Activated T-cell treated with anti-CD3 and anti-CD28 coated beads, Interleukin-2, amount 50 U/mL, for 48 hours (primary cell): ENCODE data around the gene PARN.
"Not testable (repeated sequence)": the region's sequence is repeated elsewhere in the genome, so short reads cannot be mapped to it uniquely, and the experiment has no call there.

Source experiments
- DNase-seq, 2 experiments: peaks; one replicate each; pipeline ENCODE4 v3.0.0-alpha.2; 2020

The PARN gene, protein sequence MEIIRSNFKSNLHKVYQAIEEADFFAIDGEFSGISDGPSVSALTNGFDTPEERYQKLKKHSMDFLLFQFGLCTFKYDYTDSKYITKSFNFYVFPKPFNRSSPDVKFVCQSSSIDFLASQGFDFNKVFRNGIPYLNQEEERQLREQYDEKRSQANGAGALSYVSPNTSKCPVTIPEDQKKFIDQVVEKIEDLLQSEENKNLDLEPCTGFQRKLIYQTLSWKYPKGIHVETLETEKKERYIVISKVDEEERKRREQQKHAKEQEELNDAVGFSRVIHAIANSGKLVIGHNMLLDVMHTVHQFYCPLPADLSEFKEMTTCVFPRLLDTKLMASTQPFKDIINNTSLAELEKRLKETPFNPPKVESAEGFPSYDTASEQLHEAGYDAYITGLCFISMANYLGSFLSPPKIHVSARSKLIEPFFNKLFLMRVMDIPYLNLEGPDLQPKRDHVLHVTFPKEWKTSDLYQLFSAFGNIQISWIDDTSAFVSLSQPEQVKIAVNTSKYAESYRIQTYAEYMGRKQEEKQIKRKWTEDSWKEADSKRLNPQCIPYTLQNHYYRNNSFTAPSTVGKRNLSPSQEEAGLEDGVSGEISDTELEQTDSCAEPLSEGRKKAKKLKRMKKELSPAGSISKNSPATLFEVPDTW

DNA sequence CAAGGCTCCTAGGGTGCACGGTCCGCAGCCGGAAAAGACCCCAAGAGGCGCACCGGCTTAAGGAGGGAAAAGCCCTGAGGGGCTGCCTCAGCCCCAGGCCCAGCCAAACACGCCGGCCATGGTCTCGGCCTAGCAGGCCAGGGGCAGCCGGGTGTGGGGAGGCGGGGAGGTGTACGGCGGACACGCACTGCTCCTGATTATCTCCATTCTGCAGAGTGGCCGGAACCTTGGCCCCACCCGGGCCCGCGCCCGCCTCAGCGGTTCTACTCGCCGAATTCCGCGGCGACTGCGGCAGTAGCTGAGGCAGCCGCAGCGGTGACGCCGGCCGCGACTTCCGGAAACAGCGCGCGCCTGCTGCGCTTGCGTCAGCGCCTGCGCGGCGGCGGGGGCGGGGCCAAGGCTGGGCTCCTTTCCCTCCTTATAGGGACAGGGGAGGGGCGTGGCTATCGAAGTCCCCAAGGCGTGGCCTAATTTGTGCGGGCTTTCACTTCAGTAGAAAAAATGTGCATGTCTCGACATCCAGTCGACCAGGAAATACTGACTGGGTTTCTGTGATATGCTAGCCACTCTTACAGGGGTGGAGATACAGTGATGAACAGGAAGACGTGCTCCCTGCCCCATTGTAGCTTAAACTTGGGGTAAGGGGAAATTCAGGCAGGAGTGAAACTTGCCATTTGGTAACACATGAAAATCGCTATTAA lies at the start of gene PARN:
Gene PARN (minus strand): TSS at position 342 of the 701 bp plus-strand sequence. CDS start 135 bp downstream, at position 207.
- peak; percentile 96 to 98 for DNase-seq

DNA sequence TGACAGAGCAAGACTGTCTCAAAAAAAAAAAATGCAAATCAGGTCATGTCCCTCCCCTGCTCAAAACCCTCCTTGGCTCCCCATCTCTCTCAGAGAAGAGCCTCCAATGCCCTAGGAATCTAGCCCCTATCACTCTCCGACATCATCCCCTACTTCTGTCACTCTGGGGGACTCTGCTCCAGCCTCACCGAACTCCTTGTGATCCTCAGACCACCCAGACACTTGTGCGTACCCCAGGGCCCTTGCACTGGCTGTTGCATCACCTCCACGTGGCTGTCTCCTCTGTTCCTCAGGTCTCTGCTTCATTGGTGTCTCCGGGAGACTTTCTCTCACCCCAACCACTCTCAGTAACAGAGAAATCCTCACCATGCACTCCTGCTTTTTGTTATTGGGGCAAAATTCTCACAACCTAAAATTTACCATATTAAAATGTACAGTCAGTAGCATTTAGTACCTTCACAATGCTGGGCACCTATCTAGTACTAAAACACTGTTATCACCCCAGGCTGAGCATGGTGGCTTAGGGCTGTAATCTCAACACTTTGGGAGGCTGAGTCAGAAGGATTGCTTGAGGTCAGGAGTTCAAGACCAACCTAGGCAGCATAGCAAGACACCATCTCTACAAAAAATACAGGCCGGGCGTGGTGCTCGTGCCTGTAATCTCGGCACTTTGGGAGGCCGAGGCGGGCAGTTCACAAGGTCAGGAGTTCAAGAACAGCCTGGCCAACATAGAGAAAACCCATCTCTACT lies 48.9 kb upstream of the PARN start:
- no peak for DNase-seq

DNA sequence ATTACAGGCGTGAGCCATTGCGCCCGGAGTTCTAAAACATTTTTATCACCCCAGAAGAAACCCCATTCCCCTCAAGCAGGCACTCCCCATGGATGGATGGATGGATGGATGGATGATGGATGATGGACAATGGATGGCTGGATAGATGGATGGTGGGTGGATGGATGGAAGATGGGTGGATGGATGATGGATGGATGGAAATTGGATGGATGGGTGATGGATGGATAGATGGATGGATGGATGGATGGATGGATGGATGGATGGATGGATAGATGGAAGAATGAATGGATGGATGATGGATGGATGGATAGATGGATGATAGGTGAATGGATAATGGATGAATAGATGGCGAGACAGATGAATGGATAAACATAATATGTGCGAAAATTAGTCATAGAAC lies 47.6 kb upstream of the PARN start:
- no peak for DNase-seq

DNA sequence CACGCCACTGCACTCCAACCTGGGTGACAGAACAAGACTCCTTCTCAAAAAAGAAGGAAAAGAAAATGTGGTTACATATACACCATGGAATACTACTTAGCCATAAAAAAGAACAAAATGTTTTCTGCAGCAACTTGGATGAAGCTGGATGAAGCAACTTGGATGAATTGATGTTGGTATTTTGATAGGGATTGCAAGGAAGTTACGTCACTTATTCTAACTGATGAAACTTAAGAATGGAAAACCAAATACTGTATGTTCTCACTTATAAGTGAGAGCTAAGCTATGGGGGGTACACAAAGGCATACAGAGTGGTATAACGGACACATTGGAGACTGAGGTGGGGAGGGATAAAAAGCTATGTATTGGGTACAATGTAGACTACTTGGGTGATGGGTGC lies 46.6 kb upstream of the PARN start:
- DNase-seq, result no peak

DNA sequence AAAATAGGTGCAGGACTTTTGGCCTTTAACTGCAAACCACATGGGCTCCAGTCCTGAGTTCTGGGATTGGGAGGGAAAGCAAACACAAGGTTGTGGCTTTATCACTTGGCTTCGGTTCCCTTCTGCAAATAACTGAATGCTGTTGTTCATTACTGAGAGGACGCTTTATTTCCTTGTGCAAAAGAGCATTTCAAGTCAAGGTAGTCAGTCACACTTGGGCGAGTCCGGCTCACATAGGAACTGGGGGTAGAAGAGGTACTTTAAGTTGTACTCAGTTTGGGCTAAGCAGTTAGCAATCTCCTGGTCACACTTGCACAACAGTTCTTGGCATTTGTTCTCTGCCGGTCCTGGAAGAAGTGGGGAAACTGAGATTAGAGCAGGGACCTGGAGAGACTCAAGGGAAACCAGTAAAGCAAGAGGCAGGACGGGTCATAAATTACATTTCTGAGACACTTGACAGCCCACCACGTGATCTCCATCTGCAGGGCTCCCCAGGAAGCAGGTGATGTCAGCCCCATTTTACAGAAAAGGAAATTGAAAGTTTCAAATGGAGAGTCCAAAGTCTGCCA lies 42.4 kb upstream of the PARN start:
- no peak for DNase-seq

DNA sequence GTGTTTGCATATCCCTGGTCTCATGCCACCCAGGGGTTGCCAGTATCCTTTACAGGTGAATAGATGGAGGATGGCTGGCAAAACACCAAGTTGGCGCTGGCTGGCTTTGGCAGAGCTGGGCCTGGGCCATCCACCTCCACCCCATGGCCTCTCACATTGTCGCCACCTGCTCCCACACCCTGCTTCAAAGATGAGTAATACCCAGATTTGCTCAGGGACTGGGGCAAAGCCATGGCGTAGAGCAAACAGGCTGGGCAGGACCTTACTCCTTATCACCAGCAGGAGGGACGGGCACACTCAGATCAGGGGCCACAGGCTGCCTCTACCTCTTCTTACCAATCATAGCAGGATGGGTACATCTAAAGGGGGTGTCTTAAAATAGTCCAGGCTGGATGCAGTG lies 39.7 kb upstream of the PARN start:
- no peak for DNase-seq

DNA sequence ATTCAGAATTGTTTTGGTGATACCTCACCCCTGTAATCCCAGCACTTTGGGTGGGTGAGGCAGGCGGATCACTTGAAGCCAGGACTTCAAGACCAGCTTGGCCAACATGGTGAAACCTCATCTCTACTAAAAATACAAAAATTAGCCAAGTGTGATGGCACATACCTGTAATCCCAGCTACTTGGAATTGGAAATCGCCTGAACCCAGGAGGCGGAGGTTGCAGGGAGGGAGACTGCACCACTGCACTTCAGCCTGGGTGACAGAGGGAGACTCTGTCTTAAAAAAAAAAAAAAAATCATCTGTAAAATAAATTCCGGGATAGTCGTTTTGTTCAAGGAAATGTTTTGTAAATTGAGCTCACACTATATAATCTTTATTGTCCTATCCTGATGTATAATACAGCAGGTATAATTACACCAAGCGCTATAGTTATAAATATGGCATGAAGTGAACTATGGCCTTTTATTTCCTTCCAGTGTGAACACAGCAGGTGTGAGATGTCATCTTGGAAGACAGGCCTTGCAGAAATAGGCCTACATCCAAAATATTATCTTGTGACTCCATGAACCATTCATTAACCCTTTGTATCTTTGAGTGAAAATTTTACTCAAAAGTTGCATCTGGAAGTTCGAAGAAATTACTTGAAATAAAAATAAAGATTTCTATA lies 38.6 kb upstream of the PARN start:
- no peak for DNase-seq

DNA sequence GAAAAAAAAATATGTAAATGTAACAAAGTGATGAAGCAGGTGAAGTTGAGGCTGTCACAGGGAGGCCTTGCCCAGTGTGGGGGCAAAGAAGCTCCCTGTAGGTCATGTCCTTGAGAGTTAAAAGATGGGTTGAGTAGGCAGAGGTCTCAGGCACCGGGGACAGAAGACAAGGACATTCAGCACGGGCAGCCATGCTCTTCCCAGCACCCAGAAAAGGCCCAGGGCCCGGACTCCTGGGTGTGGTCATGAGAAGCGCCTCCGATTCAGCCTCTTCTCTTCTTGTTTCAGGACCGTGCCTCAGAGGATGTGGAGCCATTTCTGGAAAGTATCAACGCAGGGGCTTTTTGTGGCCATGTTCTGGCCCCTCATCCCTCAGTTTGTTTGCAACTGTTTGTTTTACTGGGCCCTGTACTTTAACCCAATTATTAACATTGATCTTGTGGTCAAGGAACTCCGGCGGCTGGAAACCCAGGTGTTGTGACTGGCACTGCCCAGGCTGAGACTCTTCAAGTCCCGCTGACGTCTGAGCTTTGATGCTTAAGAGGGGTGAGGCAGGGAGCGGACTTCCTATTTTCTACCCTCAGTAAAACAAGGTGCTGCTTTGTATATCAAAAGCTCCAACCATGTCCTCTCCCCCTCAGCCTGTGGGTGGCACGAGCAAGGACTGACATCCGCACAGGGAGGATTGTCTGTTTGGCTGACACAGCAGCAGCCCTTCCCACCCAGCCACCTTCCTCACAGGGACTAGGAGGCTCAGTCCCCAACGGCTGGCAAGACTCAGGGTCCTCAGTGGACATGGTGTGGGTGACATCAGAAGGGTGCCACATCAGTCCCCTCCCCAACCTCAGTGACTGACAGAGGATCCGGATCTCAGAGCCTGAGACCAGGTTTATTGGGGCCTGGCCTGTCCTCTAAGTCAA lies 37.5 kb upstream of the PARN start:
- no peak for DNase-seq

DNA sequence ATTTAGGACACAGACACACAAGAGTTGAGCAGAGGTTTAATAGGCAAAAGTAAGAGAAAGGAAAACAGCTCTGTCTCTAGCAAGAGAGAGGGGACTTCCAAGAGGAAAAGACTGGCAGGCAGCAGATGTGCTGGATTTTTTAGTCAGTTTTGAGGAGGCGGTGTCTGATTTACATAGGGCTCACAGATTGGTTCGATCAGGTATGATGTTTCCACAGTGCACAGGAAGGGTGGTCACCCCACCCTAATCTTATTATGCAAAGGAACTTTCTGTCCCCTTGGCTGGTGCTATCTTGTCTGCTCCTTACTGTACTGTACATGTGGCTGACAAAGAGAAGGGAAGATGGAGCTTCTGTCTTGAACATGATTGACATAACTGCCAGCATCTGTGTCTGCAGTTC lies 28.0 kb upstream of the PARN start:
- DNase-seq, result no peak

DNA sequence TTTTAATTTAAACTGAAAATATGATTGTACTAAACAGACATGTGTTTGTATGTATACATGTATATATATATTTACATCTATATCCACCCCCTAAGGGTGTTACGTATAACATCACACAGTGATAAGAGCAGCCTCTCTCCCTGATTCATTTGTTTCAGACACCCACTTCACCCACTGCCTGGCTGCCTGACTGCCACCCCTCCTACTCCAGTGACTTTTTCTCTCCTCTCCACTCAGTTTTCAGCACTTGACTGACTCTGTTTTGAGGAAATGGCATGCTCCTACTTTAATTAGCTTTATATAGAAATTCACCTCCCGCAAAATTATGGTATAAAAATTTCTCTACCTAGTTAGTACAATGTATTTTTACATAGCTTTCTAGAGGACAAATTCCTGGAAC lies 22.7 kb upstream of the PARN start:
- DNase-seq, result no peak

DNA sequence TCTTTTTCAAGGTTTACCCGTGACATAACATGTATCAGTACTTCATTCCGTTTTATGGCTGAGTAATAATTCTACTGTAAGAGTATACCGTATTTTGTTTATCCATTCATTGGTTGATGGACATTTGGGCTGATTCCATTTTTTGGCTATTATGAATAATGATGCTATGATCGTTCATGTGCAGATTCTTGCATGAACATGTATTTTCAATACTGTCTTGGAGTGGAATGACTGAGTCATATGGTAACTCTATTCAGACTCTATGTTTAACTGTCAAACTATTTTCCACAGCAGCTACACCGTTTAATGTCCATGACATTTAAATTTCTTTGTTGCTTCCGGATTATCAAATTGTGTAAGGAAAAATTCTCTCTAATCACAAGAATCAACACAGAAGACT lies 20.6 kb upstream of the PARN start:
- DNase-seq, result no peak

DNA sequence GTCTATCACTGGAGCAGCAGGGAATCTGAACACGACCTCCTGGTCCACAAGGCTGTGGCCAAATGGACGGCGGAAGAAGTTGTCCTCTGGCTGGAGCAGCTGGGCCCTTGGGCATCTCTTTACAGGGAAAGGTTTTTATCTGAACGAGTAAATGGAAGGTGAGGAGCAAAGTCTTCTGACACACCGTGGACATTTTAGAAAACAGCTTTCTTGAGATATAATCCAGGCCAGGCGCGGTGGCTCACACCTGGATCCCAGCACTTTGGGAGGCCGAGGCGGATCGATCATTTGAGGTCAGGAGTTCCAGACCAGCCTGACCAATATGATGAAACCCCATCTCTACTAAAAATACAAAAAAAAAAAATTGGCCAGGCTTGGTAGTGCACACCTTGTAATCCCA lies 19.8 kb upstream of the PARN start:
- DNase-seq, result no peak

DNA sequence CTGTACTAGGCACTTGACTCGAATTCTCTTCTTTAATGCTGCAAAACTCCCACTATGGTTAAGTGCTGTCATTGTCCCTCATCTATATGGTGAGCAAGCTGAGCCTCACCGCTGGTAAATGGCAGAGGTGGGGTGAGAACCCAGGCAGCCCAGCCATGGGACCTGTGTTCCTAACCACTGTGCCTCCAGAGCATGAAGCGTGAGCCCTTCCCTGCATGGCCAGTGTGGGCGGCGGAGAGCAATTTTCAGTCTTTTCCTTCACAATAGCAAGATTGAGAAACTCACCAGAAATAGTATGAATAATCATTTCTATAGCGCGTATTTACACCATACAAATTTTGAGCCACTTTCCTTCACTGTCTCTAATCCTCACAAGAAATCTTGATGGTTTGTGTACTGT lies 11.9 kb upstream of the PARN start:
- DNase-seq, result peak; percentile 23

DNA sequence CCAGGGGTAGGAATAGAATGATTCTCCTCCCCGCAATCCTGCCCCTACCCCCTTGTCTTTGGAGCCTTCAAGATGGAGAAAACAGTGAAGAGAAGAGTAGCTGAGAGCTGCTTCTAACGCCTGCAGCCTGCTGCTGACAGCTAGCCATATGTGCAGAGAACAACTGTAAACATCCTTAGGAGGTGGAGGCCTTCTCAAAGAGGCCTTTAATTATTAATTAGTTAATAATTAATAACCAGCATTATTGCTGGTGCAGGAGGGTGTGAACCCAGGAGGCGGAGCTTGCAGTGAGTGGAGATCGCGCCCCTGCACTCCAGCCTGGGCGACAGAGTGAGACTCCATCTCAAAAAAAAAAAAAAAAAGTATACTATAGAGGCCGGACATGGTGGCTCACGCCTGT lies 11.1 kb upstream of the PARN start:
- DNase-seq, result no peak

DNA sequence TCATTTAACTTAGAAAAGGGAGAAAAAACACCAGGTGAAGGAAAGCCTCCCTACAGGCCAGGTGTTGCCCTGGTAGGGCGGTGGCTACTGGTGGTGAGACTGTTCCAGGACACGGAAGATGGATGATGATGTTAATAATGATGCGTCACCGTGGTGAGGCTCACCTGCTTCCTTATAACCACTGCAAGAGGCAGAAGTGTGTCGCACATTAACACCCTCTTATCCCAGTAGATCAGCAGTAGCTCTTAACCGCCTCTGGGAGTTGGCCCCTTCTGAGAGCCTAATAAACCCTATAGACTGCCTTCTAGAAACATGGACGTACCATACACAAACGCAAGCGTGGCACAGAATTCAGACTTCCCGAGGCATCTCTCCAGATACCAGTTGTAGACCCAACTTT lies 10.5 kb upstream of the PARN start:
- no peak for DNase-seq

DNA sequence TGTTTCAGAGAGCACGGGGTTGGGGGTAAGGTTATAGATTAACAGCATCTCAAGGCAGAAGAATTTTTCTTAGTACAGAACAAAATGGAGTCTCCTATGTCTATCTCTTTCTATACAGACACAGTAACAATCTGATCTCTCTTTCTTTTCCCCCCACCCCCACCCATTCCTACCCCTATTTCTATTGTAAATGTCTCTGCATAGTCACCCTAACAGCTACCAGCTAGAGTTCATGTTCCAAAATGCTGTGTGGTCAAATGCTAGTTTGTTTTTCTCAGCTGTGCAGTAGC lies 6.8 kb upstream of the PARN start:
- DNase-seq, result not testable (repeated sequence)

DNA sequence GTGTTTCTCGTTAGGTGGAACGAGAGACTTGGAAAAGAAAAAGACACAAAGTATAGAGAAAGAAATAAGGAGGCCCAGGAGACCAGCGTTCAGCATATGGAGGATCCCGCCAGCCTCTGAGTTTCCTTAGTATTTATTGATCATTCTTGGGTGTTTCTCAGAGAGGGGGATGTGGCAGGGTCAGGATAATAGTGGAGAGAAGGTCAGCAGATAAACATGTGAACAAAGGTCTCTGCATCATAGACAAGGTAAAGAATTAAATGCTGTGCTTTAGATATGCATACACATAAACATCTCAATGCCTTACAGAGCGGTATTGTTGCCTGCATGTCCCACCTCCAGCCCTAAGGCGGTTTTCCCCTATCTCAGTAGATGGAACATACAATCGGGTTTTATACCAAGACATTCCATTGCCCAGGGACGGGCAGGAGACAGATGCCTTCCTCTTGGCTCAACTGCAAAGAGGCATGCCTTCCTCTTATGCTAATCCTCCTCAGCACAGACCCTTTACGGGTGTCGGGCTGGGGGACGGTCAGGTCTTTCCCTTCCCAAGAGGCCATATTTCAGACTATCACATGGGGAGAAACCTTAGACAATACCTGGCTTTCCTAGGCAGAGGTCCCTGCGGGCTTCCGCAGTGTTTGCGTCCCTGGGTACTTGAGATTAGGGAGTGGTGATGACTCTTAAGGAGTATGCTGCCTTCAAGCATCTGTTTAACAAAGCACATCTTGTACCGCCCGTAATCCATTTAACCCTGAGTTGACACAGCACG lies 6.3 kb upstream of the PARN start:
- not testable (repeated sequence) for DNase-seq

DNA sequence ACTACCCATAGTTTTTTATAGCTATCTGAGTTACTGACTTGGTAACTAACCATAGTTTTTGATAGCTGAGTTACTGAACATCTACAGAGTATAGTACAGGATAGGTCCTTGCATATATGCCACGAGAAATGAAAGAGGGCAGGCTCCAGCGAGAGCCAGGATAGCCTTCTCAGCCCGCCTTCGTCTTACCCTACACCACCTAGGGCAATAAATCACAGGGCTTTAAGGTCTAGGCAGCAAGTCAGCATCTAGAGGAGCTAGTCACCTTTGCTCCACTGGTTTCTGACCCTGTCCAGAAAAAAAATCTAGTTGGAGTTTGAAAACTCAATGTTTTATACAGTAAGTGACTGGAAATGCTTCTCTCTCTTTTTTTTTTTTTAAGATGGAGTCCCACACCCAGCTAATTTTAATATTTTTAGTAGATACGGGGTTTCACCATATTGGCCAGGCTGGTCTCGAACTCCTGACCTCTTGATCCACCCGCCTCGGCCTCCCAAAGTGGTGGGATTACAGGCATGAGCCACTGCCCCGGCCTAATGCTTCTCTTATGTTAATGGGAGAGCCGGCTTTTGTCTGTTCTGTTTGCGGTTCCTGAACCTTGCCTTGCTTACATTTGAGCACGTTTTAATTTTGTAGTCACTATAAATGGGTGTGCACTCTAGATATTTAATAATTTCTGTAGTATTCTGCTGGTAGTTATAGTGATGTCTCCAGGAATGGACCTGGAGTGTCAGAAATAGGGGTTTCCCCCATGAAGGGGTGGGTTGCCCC lies 5.5 kb upstream of the PARN start:
- no peak for DNase-seq

DNA sequence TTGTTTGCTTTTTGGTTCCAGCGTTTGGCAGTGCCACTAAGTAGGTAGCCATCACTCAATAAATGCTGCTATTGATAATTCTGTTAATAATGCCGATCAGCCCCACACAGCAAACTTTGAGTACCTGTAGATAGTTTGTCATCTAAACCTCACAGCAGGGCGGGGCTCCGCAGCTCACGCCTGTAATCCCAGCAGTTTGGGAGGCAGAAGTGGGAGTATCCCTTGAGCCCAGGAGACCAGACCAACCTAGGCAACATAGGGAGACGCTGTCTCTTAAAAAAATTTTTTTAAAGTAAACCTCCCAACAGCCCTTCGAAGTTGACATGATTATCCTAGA lies 4.3 kb upstream of the PARN start:
- no peak for DNase-seq
